H1 (cell line): ENCODE results near the gene ARHGAP26. TPM values are rescaled to one million over a fixed set of nuclear protein-coding genes. Genes with fewer than 3 reads are reported as not detected.

Experiments used
- CTCF ChIA-PET: fragments of 300-600 bp; sonication (Branson Sonifier 250); formaldehyde crosslinking; loops from one replicate; lab custom pipeline; 2021; ENCODE audit not compliant: partially characterized antibody; lab: Charles Lee
- POLR2A ChIA-PET: fragments of 300-600 bp; sonication (Branson Sonifier 250); formaldehyde crosslinking; loops from one replicate; lab custom pipeline; 2021; ENCODE audit warnings: inconsistent platforms; ENCODE audit not compliant: partially characterized antibody; lab: Charles Lee
- DNase-seq, 2 experiments: peaks; one replicate each; pipeline versions ENCODE4 v3.0.0 to v3.0.0-alpha.2; 2010 to 2022; ENCODE audit warnings: low spot score in 2 of 2, low read depth in 1 of 2, mixed read lengths in 1 of 2
- FAIRE-seq: peaks from 2 replicates; lab custom pipeline; 2011; peaks lifted over from hg19 to GRCh38; lab: Jason Lieb, UNC
- H2AFZ ChIP-seq: 2 replicates; pipeline ENCODE4 v1.8.1; 2012; ENCODE audit warnings: low read length, inconsistent platforms
- H2AK5ac ChIP-seq: 2 replicates; pipeline ENCODE4 v1.6.1; 2013; ENCODE audit warnings: low read depth, low read length
- H2BK120ac ChIP-seq: replicated peaks from 2 replicates; pipeline ENCODE3; 2013; ENCODE audit warnings: low read depth, low read length, inconsistent platforms
- H2BK12ac ChIP-seq: 2 replicates; pipeline ENCODE4 v1.6.1; 2013; ENCODE audit warnings: low read depth, low read length
- H2BK15ac ChIP-seq: 2 replicates; pipeline ENCODE4 v1.6.1; 2013; ENCODE audit warnings: low read length
- H2BK20ac ChIP-seq: 2 replicates; pipeline ENCODE4 v1.6.1; 2013; ENCODE audit warnings: low read length
- H2BK5ac ChIP-seq: 2 replicates; pipeline ENCODE4 v1.6.1; 2013; ENCODE audit warnings: low read depth, low read length
- H3K14ac ChIP-seq: 2 replicates; pipeline ENCODE4 v1.6.1; 2013; ENCODE audit warnings: inconsistent platforms; ENCODE audit not compliant: insufficient read length
- H3K18ac ChIP-seq: 2 replicates; pipeline ENCODE4 v1.6.1; 2013; ENCODE audit warnings: low read length; ENCODE audit errors: extremely low read depth
- H3K23ac ChIP-seq: 2 replicates; pipeline ENCODE4 v1.6.1; 2013; ENCODE audit warnings: inconsistent platforms; ENCODE audit not compliant: insufficient read length
- H3K23me2 ChIP-seq: 2 replicates; pipeline ENCODE4 v1.6.1; 2013; ENCODE audit warnings: low read depth, low read length
- H3K27ac ChIP-seq: 2 replicates; pipeline ENCODE4 v1.6.1; 2011; ENCODE audit warnings: low read depth, low read length, inconsistent platforms
- H3K27me3 ChIP-seq, 4 experiments: replicated peaks in 1 of 4; 1 replicate in 1 of 4; 2 replicates in 3 of 4; pipeline versions ENCODE4 v1.6.1 to v1.8.1; 2011 to 2013; ENCODE audit warnings: low read length in 3 of 4, mild to moderate bottlenecking in 3 of 4, inconsistent platforms in 2 of 4, mixed read lengths in 2 of 4, moderate library complexity in 1 of 4; ENCODE audit not compliant: control insufficient read depth in 3 of 4, insufficient read depth in 3 of 4; ENCODE audit errors: extremely low read depth in 1 of 4
- H3K36me3 ChIP-seq, 4 experiments: 2 replicates each; pipeline versions ENCODE4 v1.6.1 to v1.8.1; 2011 to 2013; ENCODE audit warnings: mild to moderate bottlenecking in 4 of 4, low read length in 3 of 4, moderate library complexity in 2 of 4, control low read depth in 1 of 4, inconsistent platforms in 1 of 4; ENCODE audit not compliant: insufficient read depth in 4 of 4, control insufficient read depth in 2 of 4
- H3K4ac ChIP-seq: replicated peaks from 2 replicates; pipeline ENCODE3; 2013; ENCODE audit warnings: low read length, low read depth, mixed read lengths, inconsistent platforms; ENCODE audit not compliant: insufficient read length
- H3K4me1 ChIP-seq, 4 experiments: replicated peaks in 1 of 4; 1 replicate in 1 of 4; 2 replicates in 3 of 4; pipeline versions ENCODE4 v1.6.1 to v1.8.1; 2011 to 2013; ENCODE audit warnings: low read length in 3 of 4, inconsistent platforms in 2 of 4, mixed read lengths in 1 of 4; ENCODE audit not compliant: insufficient read depth in 4 of 4, control insufficient read depth in 3 of 4
- H3K4me2 ChIP-seq, 2 experiments: 2 replicates each; pipeline versions ENCODE4 v1.6.1 to v1.8.1; 2011 to 2013; ENCODE audit warnings: low read depth in 2 of 2, low read length in 2 of 2, control low read depth in 1 of 2, inconsistent platforms in 1 of 2, mild to moderate bottlenecking in 1 of 2; ENCODE audit not compliant: insufficient read depth in 1 of 2
- H3K4me3 ChIP-seq, 4 experiments: fragments of 200-600, 300-600 bp in 1 of 4; sonication (generic), shearing (Covaris generic), sonication (Bioruptor Twin) in 1 of 4; 2 replicates each; pipeline versions ENCODE4 v1.5.1 to v1.8.1; 2011 to 2016; ENCODE audit warnings: low read length in 4 of 4, low read depth in 3 of 4, control low read depth in 2 of 4, inconsistent platforms in 2 of 4, mild to moderate bottlenecking in 2 of 4, mixed read lengths in 1 of 4, moderate library complexity in 1 of 4; ENCODE audit not compliant: insufficient read depth in 2 of 4; ENCODE audit errors: extremely low read depth in 1 of 4
- H3K56ac ChIP-seq: replicated peaks from 2 replicates; pipeline ENCODE3; 2013; ENCODE audit warnings: low read depth, mild to moderate bottlenecking, mixed read lengths, low read length, inconsistent platforms; ENCODE audit not compliant: insufficient read length
- H3K79me1 ChIP-seq: 2 replicates; pipeline ENCODE4 v1.6.1; 2013; ENCODE audit warnings: low read depth, low read length, control low read depth
- H3K79me2 ChIP-seq, 2 experiments: 2 replicates each; pipeline versions ENCODE4 v1.6.1 to v1.8.1; 2012 to 2013; ENCODE audit warnings: low read length in 2 of 2, mild to moderate bottlenecking in 2 of 2, inconsistent platforms in 1 of 2; ENCODE audit not compliant: insufficient read depth in 2 of 2, control insufficient read depth in 1 of 2
- H3K9ac ChIP-seq, 4 experiments: replicated peaks in 1 of 4; 1 replicate in 1 of 4; 2 replicates in 3 of 4; pipeline versions ENCODE4 v1.6.1 to v1.8.1; 2011 to 2013; ENCODE audit warnings: low read depth in 3 of 4, low read length in 3 of 4, control low read depth in 2 of 4, mild to moderate bottlenecking in 2 of 4, moderate library complexity in 2 of 4, inconsistent platforms in 1 of 4; ENCODE audit errors: extremely low read depth in 1 of 4
- H3K9me3 ChIP-seq, 2 experiments: 2 replicates each; pipeline versions ENCODE4 v1.6.1 to v1.8.1; 2012 to 2013; ENCODE audit warnings: mild to moderate bottlenecking in 2 of 2, moderate library complexity in 2 of 2, control low read depth in 1 of 2, inconsistent platforms in 1 of 2, low read depth in 1 of 2, low read length in 1 of 2, mixed read lengths in 1 of 2; ENCODE audit not compliant: insufficient read depth in 2 of 2
- H4K20me1 ChIP-seq, 2 experiments: replicated peaks in 1 of 2; 2 replicates each; pipeline versions ENCODE3 to v1.8.1; 2011 to 2013; ENCODE audit warnings: inconsistent platforms in 2 of 2, low read length in 2 of 2, mild to moderate bottlenecking in 1 of 2; ENCODE audit not compliant: insufficient read depth in 2 of 2, control insufficient read depth in 1 of 2
- H4K5ac ChIP-seq: 2 replicates; pipeline ENCODE4 v1.6.1; 2013; ENCODE audit warnings: low read length, low read depth, mixed read lengths, inconsistent platforms; ENCODE audit not compliant: insufficient read length
- H4K8ac ChIP-seq: 2 replicates; pipeline ENCODE4 v1.8.0; 2013; ENCODE audit warnings: mild to moderate bottlenecking, moderate library complexity, low read length, inconsistent platforms; ENCODE audit not compliant: insufficient read depth; ENCODE audit errors: extremely low read depth
- H4K91ac ChIP-seq: replicated peaks from 2 replicates; pipeline ENCODE3; 2013; ENCODE audit warnings: low read length, mixed read lengths, inconsistent platforms; ENCODE audit not compliant: insufficient read length
- BCL11A ChIP-seq, 2 experiments: IDR thresholded peaks; one replicate each; pipeline ENCODE4 v1.6.1; 2011; ENCODE audit warnings: low read depth in 2 of 2, low read length in 2 of 2, mild to moderate bottlenecking in 2 of 2
- BRCA1 ChIP-seq: IDR thresholded peaks from 2 replicates; pipeline ENCODE4 v1.6.1; 2012; ENCODE audit warnings: low read depth, low read length, improper control_type of control experiment
- CBX5 ChIP-seq: fragments of 300-800, 300-1000 bp; sonication (generic); IDR thresholded peaks from 2 replicates; pipeline ENCODE4 v1.7.1; 2016; ENCODE audit warnings: antibody characterized with exemption, low read length, low read depth
- CHD1 ChIP-seq: IDR thresholded peaks from 2 replicates; pipeline ENCODE4 v1.6.1; 2012; ENCODE audit warnings: low read depth, low read length, improper control_type of control experiment
- E2F6 ChIP-seq: IDR thresholded peaks from 2 replicates; pipeline ENCODE4 v1.6.1; 2012; ENCODE audit warnings: inconsistent platforms
- EGR1 ChIP-seq: IDR thresholded peaks from 2 replicates; pipeline ENCODE4 v1.6.1; 2011; ENCODE audit warnings: low read depth, low read length, borderline replicate concordance
- KDM4A ChIP-seq: IDR thresholded peaks from one replicate; pipeline ENCODE4 v1.7.1; 2012; ENCODE audit warnings: low read depth, mild to moderate bottlenecking, moderate library complexity, low read length, inconsistent platforms; ENCODE audit not compliant: severe bottlenecking
- POLR2A ChIP-seq, 2 experiments: IDR thresholded peaks; 1 replicate in 1 of 2; 2 replicates in 1 of 2; pipeline ENCODE4 v1.6.1; 2011; ENCODE audit warnings: low read depth in 2 of 2, low read length in 2 of 2, mild to moderate bottlenecking in 2 of 2; ENCODE audit errors: control extremely low read depth in 1 of 2
- POLR2AphosphoS5 ChIP-seq: IDR thresholded peaks from 2 replicates; pipeline ENCODE4 v1.6.1; 2011; ENCODE audit warnings: low read depth, low read length
- POU5F1 ChIP-seq: IDR thresholded peaks from 2 replicates; pipeline ENCODE4 v1.6.1; 2011; ENCODE audit warnings: low read depth, mild to moderate bottlenecking, low read length, moderate library complexity
- RBBP5 ChIP-seq: IDR thresholded peaks from 2 replicates; pipeline ENCODE4 v1.7.1; 2012; ENCODE audit warnings: low read depth, mild to moderate bottlenecking, inconsistent platforms, low read length, moderate library complexity, borderline replicate concordance
- SUZ12 ChIP-seq: fragments of 200-600 bp; sonication (generic); IDR thresholded peaks from 2 replicates; pipeline ENCODE4 v1.6.1; 2012; ENCODE audit warnings: mild to moderate bottlenecking, inconsistent platforms, low read length, moderate library complexity, mixed read lengths
- WGBS, 2 experiments: shearing (Covaris generic) in 1 of 2; methylation state at CpG; one replicate each; pipeline versions ENCODE4 v1.1.6 to v1.1.7; 2013 to 2015; ENCODE audit warnings: low lambda C conversion rate in 2 of 2, mixed read lengths in 2 of 2, inconsistent platforms in 1 of 2, low coverage in 1 of 2, missing lambda C conversion rate in 1 of 2; ENCODE audit not compliant: insufficient replicate concordance in 2 of 2, insufficient coverage in 1 of 2, insufficient read length in 1 of 2; ENCODE audit errors: extremely low coverage in 1 of 2, missing lambda C conversion rate in 1 of 2; 5-methylcytosine and 5-hydroxymethylcytosine counted together
- polyA plus RNA-seq, 7 experiments: library from polyadenylated mRNA; depleted of rRNA in 3 of 7; stranded (reverse) in 5 of 7; unstranded in 2 of 7; fragments of >200 nt in 5 of 7; fragments of 200-250 nt in 2 of 7; gene quantifications; 1 replicate in 5 of 7; 2 replicates in 1 of 7; 4 replicates in 1 of 7; pipeline versions ENCODE4 v1.2.1 to v1.2.3, GENCODE V29; 2011 to 2013; ENCODE audit warnings: missing spikeins in 2 of 7, mixed read lengths in 2 of 7
- total RNA-seq: library from RNA; stranded (reverse); fragmentation: NEBNext Ultra II Directional; extraction: Animal tissue kit (Norgen Biotek cat#: 25700); gene quantifications from 2 replicates; pipeline ENCODE4 v1.2.1, GENCODE V29; 2021

The ARHGAP26 gene
- total and polyA plus RNA-seq, 2 of the 8 experiments (the other 6 are each of a cell fraction or from before 2014, with no cell fraction given) = 7.1 to 24.8 TPM

- 84% methylated on average over 6 of the region's 6 CpGs; no CpG with 5 or more reads in 1 of the 2 experiments for WGBS, 2 experiments
- CTCF ChIA-PET = interaction anchor here (0.7 to 3.5 kb wide), 9 partner anchors 13 to 95 kb away, joined by 3 to 25 read pairs (median 3); no protein-coding TSS in a partner anchor
- no peak overlapping the region for H3K56ac ChIP-seq
Observed at GRCh38 chr5:142810743-142811290, 40.6 kb downstream of the ARHGAP26 start.

More at GRCh38 chr5:142810743-142811290, 40.6 kb downstream of the ARHGAP26 start:
- H3K27ac ChIP-seq = no peak overlapping the region
- H3K27me3 ChIP-seq = no peaks in the 10 kb centered on the region; a peak in 1 of 7 replicates
- no peak overlapping the region for H2AFZ ChIP-seq
- no peak overlapping the region for H2BK120ac ChIP-seq
- H3K9me3 ChIP-seq = no peaks in the 10 kb centered on the region
- H3K14ac ChIP-seq = no peak overlapping the region
- no peak for DNase-seq
- no peak overlapping the region for H3K23ac ChIP-seq
- H3K79me1 ChIP-seq = peaks cover 7% of the 10 kb centered on the region
- H4K91ac ChIP-seq = no peak overlapping the region
- H4K5ac ChIP-seq = no peak overlapping the region
- no peak for FAIRE-seq
- peaks cover 2 to 12% (median 7%) of the 10 kb centered on the region in 4 experiments; a peak in 4 of 7 replicates for H3K4me1 ChIP-seq
- no peak overlapping the region for H3K18ac ChIP-seq
- no peak overlapping the region for H2BK12ac ChIP-seq
- no peak overlapping the region for H4K8ac ChIP-seq
- no peak overlapping the region for H2BK20ac ChIP-seq
- POLR2A ChIA-PET = no interaction called here
- peaks cover 0 to 7% of the 10 kb centered on the region in 2 experiments for H4K20me1 ChIP-seq
- H3K9ac ChIP-seq = no peak overlapping the region
- H3K79me2 ChIP-seq = peaks cover 0 to 40% of the 10 kb centered on the region in 2 experiments; a peak in 2 of 4 replicates
- TF ChIP-seq CHD1 (no peak), RBBP5 (no peak), E2F6 (no peak), POLR2AphosphoS5 (no peak), POLR2A (IDR thresholded peaks at IDR 0.05; ENCODE audit: control extremely low read depth in 1 of 2, low read depth in 2 of 2, low read length in 2 of 2) (no peak), KDM4A (no peak), POU5F1 (no peak), EGR1 (no peak), BCL11A (IDR thresholded peaks at IDR 0.05; ENCODE audit: low read depth in 2 of 2, low read length in 2 of 2) (no peak), SUZ12 (no peak), BRCA1 (no peak), CBX5 (no peak)
- H2BK5ac ChIP-seq = no peak overlapping the region
- no peak overlapping the region for H3K4me2 ChIP-seq
- H3K36me3 ChIP-seq = no peaks in the 10 kb centered on the region
- H3K4ac ChIP-seq = no peak overlapping the region
- H3K23me2 ChIP-seq = no peaks in the 10 kb centered on the region
- no peak overlapping the region for H2BK15ac ChIP-seq
- no peak overlapping the region for H3K4me3 ChIP-seq
- no peak overlapping the region for H2AK5ac ChIP-seq
